Activated CD4-positive, alpha-beta T cell treated with anti-CD3 and anti-CD28 coated beads for 1 hour (primary cell): ENCODE measurements around the gene G2E3.

Source experiments
- DNase-seq: peaks from one replicate; pipeline ENCODE4 v3.0.0-alpha.2; 2020

G2E3 gene

DNA sequence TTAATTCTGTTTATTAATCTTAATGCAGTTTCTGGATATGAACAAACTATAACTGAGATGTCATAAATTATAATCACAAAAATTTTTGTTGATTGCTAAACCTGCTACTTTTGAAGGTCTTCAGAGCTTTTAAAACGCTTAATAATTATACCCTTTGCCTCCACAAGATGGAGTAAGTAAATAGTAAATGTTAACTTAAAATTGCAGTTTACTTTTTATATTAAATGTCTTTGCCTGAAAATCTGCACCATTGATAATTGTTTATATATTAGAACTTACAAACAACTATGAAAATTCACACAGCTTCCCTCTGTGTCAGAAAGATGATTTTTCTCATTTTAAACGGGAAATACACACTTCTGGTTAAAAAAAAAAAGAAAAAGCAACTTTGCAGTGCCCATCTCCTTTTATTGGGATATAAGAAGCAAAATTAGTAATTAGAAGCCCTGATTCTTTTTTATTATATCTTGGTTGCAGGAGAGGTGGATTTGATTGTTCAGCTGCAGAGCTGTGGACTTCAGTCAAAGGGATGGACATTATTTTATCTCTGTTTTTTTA, 98.7 kb downstream of the G2E3 start:
- DNase-seq = no peak

DNA sequence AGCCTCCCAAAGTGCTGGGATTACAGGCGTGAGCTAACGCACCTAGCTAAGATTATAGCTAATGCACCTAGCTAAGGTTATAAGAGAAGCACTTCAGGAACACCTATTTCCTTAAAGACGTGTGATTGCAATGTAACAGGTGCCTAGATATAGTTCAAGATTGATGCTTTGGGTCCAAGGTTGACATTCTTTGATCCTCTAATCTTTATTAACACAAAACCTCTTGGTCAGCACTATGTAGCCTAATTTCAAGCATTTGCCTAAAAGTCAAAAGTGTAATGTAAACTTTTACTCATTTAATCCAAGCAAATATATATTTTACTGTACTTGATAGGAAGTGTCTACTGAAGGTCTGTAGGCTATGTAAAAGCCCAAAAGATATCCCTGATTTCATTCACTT, 99.7 kb downstream of the G2E3 start:
- no peak for DNase-seq

DNA sequence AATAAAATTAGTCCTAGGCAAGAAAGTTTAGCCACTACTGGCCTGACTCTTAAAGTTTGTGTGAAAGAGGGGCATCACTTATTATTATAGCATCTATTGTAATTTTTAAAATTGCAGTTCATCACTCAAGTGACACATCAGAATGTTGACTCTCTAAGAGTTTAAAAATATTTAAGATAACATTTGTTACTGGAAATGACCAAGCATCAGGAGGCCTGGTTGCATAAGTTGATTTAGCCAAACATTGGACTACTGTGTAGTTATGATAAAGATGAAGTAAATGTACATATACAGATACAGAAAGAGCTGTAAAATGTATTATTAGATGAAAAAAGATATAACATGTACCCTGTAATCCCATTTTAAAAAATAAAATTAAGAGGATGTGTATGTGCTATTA, 110.6 kb downstream of the G2E3 start:
- DNase-seq = no peak
